Central memory CD8-positive, alpha-beta T cell (primary cell): Measurements from ENCODE around the gene CAMTA1.
A peak's percentile ranks its signal among the peaks of the same experiment; 100 is the strongest.

Experiments
- ATAC-seq: fragments of 150-1000 bp; cut with Tn5 transposase; replicated peaks from 2 replicates; pipeline ENCODE4 v1.10.0; 2022; ENCODE audit warnings: mild to moderate bottlenecking, moderate FRiP score, moderate number of reproducible peaks; ENCODE audit not compliant: poor library complexity, severe bottlenecking; ENCODE audit errors: extremely low read depth
- DNase-seq, 2 donors: peaks; one replicate each; pipeline ENCODE4 v3.0.0; 2021; ENCODE audit warnings: low spot score in 2 of 2
- H3K27ac Mint-ChIP-seq: one replicate; pipeline ENCODE4 v1.8.0; 2022; ENCODE audit warnings: low read depth, mild to moderate bottlenecking, moderate library complexity, mixed read lengths
- H3K27me3 Mint-ChIP-seq: one replicate; pipeline ENCODE4 v1.8.0; 2022; ENCODE audit warnings: mixed read lengths
- H3K36me3 Mint-ChIP-seq: one replicate; pipeline ENCODE4 v1.8.0; 2022; ENCODE audit warnings: mild to moderate bottlenecking, moderate library complexity, mixed read lengths; ENCODE audit not compliant: insufficient read depth
- H3K4me1 Mint-ChIP-seq: one replicate; pipeline ENCODE4 v1.8.0; 2022; ENCODE audit warnings: mixed read lengths
- H3K4me3 Mint-ChIP-seq: one replicate; pipeline ENCODE4 v1.8.0; 2022; ENCODE audit warnings: mild to moderate bottlenecking, moderate library complexity, mixed read lengths
- H3K9me3 Mint-ChIP-seq: one replicate; pipeline ENCODE4 v1.8.0; 2022; ENCODE audit warnings: mixed read lengths

Gene CAMTA1

DNA sequence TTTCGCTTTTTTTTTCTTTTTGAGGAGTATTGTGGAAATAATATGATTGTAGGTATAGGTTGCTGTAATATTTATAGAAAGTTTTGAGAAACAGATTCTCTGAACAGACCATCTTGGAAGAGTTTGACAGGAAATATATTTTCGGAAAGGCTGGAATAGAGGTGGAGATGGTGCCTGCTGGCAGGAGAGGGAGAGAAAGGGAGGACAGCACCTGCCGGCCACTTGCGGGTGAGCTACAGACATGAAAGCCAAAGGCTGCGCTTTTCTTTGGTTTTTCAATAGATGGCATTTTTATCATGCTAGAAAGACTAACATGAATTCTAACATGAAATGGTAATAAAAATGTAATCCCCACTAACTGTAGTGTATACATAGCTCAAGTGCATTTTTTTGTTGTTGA, 82.1 kb downstream of the CAMTA1 start:
- Mint-ChIP-seq H3K27ac (peak overlapping the region; percentile 7), H3K4me3 (no peak overlapping the region), H3K9me3 (no peaks in the 10 kb centered on the region), H3K4me1 (peaks cover 49% of the 10 kb centered on the region), H3K27me3 (no peaks in the 10 kb centered on the region), H3K36me3 (peaks cover 8% of the 10 kb centered on the region)
- ATAC-seq (no peak), DNase-seq (no peak)

DNA sequence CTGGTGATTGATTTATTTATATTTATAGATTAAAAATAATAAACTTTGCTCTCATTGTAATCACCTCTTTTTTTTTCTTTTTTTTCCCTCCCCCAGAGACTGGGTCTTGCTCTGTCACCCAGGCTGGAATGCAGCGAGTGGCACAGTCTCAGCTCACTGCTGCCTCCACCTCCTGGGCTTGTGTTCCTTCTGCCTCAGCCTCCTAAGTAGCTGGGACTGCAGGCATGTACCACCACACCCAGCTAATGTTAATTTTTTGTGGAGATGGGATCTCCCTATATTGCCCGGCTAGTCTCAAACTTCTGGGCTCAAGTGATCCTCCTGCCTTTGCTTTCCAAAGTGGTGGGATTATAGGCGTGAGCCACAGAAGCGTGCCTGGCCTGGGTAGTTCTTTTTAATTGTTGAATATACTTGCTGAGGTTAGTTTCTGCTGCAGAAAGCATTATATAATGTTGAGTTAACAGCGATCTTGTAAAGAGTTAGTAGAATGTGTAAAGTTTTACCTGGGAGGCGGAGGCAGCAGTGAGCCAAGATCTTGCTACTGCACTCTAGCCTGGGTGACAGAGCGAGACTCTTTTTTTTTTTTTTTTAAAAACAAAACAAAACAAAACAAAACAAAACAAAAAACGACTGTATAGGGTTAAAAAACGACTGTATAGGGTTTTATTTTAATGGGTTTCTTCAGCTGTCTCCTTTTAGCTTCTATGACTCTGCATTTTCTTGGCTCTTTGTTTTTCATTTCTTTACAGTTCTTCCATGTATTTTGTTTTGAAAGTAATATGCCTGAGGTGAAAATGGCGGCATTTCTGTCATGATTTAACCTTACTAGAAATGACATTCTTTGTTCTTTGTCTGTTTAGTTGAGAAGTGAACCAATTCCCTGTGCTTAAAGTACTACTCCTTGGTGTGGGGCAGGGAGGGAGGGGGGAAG, 82.7 kb downstream of the CAMTA1 start:
- Mint-ChIP-seq H3K27me3 (no peaks in the 10 kb centered on the region), H3K9me3 (no peaks in the 10 kb centered on the region), H3K36me3 (peaks cover 8% of the 10 kb centered on the region), H3K27ac (no peak overlapping the region), H3K4me1 (peaks cover 49% of the 10 kb centered on the region), H3K4me3 (no peak overlapping the region)
- DNase-seq (no peak), ATAC-seq (no peak)

DNA sequence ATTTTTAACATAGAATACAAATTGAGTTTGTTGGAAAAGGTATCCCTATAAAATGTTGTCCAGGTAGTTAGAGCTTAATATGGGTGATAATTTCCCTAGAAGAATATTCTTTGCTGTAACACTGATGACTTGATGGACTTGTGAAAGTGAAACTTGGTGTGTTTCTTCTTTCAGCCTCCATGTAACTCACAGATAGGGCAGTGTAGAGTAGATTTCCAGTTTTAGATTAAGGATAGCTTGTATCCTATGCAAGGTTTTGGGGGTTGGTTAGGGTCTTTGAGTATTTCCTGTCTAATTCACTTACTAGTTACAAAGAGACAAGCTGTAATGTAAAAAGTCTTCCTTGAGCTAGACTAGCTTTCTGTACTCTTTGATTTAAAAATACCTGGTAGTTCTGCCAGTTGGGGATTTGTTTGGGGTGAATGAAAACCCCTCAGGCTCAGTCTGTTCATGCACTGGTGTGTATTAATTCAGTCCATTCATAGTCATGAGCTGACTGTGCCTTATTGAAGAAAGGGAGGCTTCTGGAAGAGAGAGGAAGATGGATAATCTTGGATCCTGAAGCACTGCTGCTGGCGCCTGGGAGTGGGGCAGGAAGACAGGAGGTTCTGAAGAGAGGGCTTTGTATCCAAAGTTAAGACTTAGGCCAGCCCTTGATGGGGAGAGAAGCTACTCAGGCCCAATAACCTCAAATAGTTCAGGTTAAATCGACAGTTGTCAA, 83.6 kb downstream of the CAMTA1 start:
- Mint-ChIP-seq H3K27me3 (no peaks in the 10 kb centered on the region), H3K4me3 (no peak overlapping the region), H3K9me3 (no peaks in the 10 kb centered on the region), H3K36me3 (peaks cover 8% of the 10 kb centered on the region), H3K4me1 (peaks cover 43% of the 10 kb centered on the region), H3K27ac (peak overlapping the region; percentile 36)
- no peak for ATAC-seq
- no peak for DNase-seq

DNA sequence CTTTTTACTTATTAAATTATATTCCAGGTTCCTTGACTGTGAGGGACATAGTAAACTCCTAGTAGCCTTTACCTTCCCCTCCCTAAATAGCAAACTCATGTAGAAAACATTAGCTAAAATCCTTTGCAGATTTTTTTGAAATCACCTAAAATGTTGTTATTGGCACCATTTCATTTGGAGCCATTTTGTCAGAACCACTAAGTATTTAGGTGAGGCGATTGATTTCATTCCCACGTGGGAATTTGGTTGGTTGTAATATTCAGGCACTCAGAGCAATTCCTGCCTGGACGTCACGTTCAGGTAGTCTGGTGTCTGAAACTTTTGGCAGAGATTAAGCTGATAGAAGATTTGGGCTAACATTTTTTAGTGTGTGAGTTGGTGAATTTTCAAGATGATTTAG, 84.3 kb downstream of the CAMTA1 start:
- Mint-ChIP-seq H3K36me3 (peaks cover 6% of the 10 kb centered on the region), H3K4me3 (no peak overlapping the region), H3K27ac (no peak overlapping the region), H3K27me3 (no peaks in the 10 kb centered on the region), H3K4me1 (peaks cover 35% of the 10 kb centered on the region), H3K9me3 (no peaks in the 10 kb centered on the region)
- ATAC-seq: no peak
- DNase-seq: no peak

DNA sequence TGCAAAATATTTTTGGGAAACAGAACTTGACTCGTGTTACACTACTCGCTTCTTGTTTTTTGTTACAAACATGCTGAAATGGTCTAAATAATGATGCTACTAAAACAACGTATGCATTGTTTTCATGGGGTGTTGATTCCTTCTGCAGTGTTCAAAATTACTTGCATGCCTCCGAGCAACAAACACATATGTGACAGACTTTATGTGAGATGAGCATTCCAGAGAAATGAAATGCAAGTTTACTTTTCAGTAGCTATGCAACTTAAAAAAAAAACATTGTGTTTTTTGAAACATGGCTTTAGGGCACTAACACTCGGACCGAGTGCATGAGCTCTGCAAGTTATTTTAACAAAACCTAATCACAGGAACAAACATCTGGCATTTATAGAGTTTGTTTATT, 84.8 kb downstream of the CAMTA1 start:
- no peaks in the 10 kb centered on the region for H3K9me3 Mint-ChIP-seq
- no peak overlapping the region for H3K27ac Mint-ChIP-seq
- H3K4me1 Mint-ChIP-seq: peaks cover 34% of the 10 kb centered on the region
- DNase-seq (no peak), ATAC-seq (no peak)
- no peak overlapping the region for H3K4me3 Mint-ChIP-seq
- no peaks in the 10 kb centered on the region for H3K27me3 Mint-ChIP-seq
- H3K36me3 Mint-ChIP-seq: peaks cover 6% of the 10 kb centered on the region

DNA sequence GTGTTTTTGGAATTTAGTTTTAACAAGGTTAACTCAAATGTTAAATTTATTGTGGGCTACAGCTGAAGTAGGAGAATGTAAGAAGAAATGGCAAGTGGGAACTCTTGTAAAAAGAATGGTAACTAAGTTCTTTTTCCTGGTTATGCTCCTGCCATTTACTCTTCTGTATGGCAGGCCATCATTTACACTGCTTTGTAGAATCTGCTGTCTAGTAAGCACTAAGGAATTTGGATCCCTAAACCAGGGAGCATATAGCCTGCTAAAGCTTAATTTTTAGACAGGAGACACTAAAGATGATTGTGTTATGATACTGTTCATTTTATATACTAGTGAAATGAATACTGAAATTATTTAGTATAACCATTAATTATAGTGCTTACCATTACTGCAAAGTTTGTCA, 85.3 kb downstream of the CAMTA1 start:
- DNase-seq: no peak
- no peak for ATAC-seq

DNA sequence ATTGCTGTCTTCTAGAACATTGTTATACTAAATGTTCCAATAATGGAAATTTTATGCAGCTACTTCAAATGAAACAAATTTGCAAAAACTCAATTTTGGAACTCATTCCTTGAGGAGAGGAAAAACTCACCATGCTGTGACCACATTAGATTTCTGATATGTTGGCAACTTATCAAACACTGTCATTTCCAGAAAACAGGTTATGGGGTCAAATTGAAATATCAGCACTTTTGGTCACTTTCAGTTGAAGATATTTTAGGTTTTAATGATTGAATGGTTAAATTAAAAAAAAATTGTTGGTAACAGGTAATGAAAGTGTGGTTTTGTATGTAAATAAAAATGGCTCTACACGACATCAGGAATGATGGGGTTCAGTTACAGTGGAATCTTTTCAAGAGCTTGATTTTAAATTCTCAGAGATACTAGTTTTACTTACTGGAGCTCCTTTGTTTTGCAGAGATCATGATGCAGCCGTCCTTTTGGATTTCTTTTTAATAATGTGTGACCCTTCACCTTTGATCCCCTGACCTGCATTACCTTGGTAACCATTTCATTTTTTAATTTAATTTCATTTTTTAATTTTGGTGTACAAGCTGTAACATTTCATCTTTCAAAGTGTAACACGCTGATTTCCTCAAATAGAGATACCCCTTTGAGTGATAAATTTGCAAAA, 86.2 kb downstream of the CAMTA1 start:
- Mint-ChIP-seq H3K27me3 (no peaks in the 10 kb centered on the region), H3K27ac (no peak overlapping the region), H3K36me3 (peaks cover 9% of the 10 kb centered on the region), H3K9me3 (no peaks in the 10 kb centered on the region), H3K4me1 (peaks cover 34% of the 10 kb centered on the region), H3K4me3 (no peak overlapping the region)
- ATAC-seq: no peak
- DNase-seq: no peak

More for the DNA sequence above, 85.3 kb downstream of the CAMTA1 start:
- no peak overlapping the region for H3K27ac Mint-ChIP-seq
- peaks cover 34% of the 10 kb centered on the region for H3K4me1 Mint-ChIP-seq
- peaks cover 9% of the 10 kb centered on the region for H3K36me3 Mint-ChIP-seq
- no peaks in the 10 kb centered on the region for H3K27me3 Mint-ChIP-seq
- no peak overlapping the region for H3K4me3 Mint-ChIP-seq
- no peaks in the 10 kb centered on the region for H3K9me3 Mint-ChIP-seq

DNA sequence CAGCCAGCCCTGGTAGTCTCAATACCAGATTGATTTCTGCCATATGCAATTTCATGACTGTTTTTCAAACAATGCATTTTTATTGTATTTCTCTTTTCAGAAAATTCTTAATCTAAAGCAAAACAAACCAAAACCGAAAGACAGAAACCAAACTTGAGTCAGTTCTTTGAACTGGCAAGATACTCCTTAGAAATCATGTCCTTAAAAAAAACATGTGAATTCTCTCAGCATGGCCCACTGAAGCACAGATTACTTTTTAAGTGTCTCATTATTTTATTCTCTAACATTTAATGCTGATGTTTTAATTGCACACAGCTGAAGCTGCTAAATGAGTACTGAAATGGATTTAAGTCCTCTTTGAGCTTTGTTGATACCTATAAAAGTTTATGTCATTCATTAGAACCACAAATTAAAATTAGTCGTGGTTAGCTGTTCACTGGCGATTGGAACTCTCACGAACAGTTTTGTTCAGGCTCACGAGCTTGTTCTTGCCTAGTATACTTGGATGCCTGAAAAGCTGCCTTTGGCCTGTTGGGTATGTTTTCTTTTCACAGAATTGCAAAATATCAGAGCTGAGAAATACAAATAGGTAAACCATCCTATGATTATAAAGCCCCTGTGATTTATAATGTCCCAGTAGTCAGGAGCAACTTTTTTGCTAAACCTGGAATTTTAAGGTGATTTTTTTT, 87.5 kb downstream of the CAMTA1 start:
- Mint-ChIP-seq H3K9me3 (no peaks in the 10 kb centered on the region), H3K27me3 (no peaks in the 10 kb centered on the region), H3K36me3 (peaks cover 4% of the 10 kb centered on the region), H3K4me1 (peaks cover 26% of the 10 kb centered on the region), H3K27ac (no peak overlapping the region), H3K4me3 (no peak overlapping the region)
- DNase-seq (no peak), ATAC-seq (no peak)

DNA sequence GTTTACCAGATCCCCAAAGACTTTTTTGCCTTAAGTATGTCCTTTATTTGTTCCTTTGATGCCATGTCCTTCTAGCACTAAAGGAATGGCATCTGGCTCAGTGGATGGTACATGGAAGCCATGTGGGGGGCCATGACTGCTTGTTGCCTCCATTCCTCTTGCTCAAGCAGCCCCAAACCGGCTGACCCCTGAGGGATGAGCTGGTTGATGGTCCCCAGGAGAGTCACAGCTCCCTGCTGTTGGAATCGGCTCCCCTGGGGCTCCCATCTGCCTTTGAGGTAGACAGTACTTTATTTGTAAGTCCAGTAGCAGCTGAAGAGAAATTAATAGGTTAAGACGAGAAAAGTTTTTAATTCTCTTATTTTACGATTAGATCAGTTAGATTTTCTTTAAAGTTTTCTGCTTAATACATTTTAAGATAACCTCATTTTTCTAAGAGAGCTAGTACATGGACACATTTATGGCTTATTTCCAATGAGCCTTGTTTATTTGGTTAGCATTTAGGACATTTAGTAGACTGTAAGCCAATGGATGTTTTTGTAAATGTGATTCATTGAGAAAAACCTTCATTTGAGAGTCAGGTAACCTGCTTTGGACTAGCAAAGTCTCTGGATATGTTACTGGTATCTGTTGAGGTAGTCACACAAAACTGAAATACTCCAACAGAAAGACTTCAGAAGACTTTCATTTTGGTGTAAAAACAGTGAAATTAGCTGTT, 88.2 kb downstream of the CAMTA1 start:
- DNase-seq: no peak
- Mint-ChIP-seq H3K27me3 (no peaks in the 10 kb centered on the region), H3K4me3 (no peak overlapping the region), H3K9me3 (no peaks in the 10 kb centered on the region), H3K27ac (no peak overlapping the region), H3K36me3 (peaks cover 4% of the 10 kb centered on the region), H3K4me1 (peaks cover 19% of the 10 kb centered on the region)
- no peak for ATAC-seq

DNA sequence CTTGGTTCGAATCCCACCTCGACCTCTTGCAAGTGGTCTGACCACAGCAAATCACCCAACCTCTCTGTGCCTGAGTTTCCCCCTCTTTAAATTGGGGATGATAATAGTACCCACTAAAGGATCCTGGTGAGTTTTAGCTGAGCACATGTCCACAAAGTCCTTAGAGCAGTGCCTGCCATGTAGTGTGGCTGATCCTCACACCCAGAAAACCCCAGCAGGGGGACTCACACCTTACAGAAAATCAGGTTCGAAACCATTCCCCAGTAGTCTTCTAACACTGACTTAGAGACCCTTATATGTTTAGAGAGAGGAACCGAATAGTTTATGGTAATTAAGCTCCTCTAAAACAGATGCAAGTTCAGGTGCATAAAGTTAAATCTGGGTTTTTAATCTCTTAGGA, 89.0 kb downstream of the CAMTA1 start:
- no peaks in the 10 kb centered on the region for H3K9me3 Mint-ChIP-seq
- H3K27ac Mint-ChIP-seq: no peak overlapping the region
- no peaks in the 10 kb centered on the region for H3K27me3 Mint-ChIP-seq
- ATAC-seq: no peak
- DNase-seq: no peak
- peaks cover 11% of the 10 kb centered on the region for H3K4me1 Mint-ChIP-seq
- peaks cover 2% of the 10 kb centered on the region for H3K36me3 Mint-ChIP-seq
- H3K4me3 Mint-ChIP-seq: no peak overlapping the region

DNA sequence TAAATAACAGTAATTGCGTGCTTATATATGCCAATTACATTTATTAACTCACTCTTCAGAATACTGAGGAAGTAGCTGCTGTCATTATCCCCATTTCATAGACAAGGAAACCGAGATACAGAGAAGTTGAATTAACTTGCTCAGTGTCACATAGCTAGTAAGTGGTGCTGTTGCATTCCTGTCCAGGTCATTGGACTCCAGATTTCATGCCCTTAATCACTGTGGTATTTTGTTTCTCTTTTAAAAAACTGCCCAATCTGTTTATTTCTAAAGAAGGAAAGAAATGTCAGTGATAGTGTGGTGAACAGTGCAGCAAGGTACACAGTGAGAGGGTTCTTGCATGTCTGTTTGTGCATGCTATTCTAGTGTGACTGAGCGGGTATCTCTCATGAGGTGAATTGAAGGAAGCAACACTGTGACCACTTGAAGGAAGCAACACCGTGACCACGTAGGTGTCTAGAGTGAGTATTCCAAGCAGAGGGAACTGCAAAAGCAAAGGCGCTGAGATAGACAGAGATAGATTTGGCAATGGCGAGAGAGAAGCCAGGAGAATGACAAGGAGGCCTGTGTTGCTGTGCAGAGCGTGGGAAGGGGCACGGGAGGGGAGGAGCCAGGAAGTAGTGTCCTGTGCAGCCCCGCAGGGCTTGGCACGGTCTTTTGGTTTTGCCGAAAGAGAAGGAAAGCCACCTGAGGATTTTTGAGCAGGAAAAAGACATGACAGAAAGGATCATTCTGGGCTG, 95.9 kb downstream of the CAMTA1 start:
- peaks cover 5% of the 10 kb centered on the region for H3K4me1 Mint-ChIP-seq
- ATAC-seq: no peak
- DNase-seq: no peak
- no peaks in the 10 kb centered on the region for H3K27me3 Mint-ChIP-seq
- H3K4me3 Mint-ChIP-seq: no peak overlapping the region
- no peaks in the 10 kb centered on the region for H3K9me3 Mint-ChIP-seq
- H3K27ac Mint-ChIP-seq: peak overlapping the region; percentile 38
- H3K36me3 Mint-ChIP-seq: peaks cover 1% of the 10 kb centered on the region
